HG03521 (cell line): Measurements from ENCODE around the gene MPC1.
"Not testable (repeated sequence)": the region's sequence is repeated elsewhere in the genome, so short reads cannot be mapped to it uniquely, and the experiment has no call there.

Experiments used
- ATAC-seq: cut with Tn5 transposase; IDR thresholded peaks from one replicate; pipeline ENCODE4 v1.9.1; 2021; ENCODE audit warnings: mild to moderate bottlenecking, moderate library complexity; ENCODE audit not compliant: unreplicated experiment

The MPC1 gene

DNA sequence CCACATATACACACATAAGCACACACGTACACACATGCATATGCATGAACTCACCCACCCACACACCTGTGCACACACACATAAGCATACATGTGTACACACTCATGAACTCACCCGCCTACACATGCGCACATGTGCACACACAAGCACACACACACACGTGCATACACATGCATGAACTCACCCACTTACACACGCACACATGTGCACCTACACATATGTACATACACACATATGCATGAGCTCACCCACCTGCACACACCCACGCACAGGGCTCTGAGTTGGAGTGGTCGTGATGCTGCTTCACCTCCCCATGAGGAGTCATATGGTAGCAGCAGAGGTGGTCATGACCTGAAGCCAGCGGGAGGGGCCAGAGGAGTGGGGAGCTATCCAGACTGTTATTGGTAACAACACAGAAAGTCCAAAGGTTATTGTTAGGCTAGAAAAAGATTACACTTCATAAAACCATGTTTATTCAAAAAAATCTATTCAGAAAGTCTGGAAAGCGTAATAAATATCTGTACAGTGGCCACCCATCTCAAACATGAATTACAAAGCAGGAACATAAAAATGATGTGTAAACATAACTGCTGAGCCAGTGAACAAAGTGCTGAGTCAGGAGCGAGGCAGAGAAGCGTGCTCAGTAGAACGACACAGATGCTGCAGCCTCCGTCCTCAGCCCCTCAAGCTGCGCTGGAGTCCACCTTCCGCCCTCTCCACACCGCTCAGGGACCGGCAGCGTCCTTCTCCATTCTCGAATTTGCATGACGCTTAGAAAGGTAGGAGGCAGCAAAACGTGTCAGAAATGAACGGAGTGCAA, 26.4 kb upstream of the MPC1 start:
- no peak for ATAC-seq

GRCh38 chr6:166406197-166406596, 23.5 kb upstream of the MPC1 start:
- ATAC-seq: no peak

GRCh38 chr6:166405386-166405785, 22.6 kb upstream of the MPC1 start:
- ATAC-seq: no peak

GRCh38 chr6:166402582-166403277, 20.0 kb upstream of the MPC1 start:
- no peak for ATAC-seq

- peak; percentile 72 for ATAC-seq
Observed at GRCh38 chr6:166400649-166401250, 18.0 kb upstream of the MPC1 start.

GRCh38 chr6:166400181-166400580, 17.4 kb upstream of the MPC1 start:
- no peak for ATAC-seq

DNA sequence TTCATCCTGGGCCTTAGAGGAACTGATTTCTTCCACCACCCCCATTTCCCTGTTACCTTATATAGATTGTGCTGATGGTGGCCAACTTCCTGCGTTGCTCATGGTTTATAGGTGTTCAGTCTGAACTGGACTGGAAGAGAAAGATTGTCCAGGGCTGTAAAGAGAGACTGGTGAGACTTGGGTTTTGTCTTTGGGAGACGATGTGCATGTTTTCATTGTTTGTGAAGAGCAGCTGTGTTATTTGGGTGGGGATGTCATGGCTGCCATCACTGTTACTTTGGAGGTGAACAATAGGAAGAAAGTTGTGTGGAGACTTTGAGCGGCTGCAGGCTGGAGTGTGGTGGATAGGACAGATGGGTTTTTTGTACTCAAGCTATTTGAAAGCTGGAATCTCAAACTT, 15.6 kb upstream of the MPC1 start:
- ATAC-seq: no peak

- ATAC-seq: no peak
Observed at GRCh38 chr6:166397849-166398248, 15.1 kb upstream of the MPC1 start.

DNA sequence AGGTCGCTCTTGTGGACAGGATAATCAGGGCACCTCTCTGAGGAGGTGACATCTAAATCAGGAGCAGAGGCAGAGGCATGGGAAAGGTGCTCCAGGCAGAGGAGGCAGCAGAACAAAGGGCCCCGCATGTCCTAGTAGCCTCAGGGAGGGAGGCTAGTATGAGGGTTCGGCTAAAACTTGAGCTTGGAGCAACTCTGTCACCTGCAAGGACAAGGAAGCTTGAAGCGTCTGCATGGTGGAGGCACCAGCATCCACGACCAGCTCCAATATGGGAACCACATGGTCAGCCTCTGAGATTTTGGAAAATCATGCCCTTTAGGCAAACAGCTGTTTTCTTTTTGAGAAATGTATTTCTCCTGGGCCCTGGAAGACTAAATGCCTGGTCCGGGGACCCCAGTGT, 13.0 kb upstream of the MPC1 start:
- ATAC-seq: no peak

DNA sequence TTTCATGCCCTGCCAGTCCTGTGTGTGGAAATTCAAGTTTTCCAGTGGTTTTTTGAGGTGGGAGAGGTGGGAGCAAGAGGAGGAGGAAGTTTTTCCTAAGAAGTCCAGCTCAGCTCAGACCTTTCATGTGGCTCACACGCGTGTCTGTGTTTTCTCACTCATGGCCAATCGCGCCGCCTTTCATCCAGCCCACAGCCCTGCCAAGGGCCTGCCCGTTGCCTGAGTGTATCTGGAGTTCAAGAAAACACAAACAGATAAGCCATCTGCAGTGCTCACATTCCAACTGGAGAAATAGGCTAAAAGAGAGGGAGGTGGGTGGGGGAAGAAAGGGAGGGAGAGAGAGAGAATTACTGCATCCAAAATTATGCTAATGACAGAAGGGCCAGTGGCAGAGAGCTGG, 12.6 kb upstream of the MPC1 start:
- no peak for ATAC-seq

- ATAC-seq: no peak
Observed at GRCh38 chr6:166394036-166394892, 11.5 kb upstream of the MPC1 start.

DNA sequence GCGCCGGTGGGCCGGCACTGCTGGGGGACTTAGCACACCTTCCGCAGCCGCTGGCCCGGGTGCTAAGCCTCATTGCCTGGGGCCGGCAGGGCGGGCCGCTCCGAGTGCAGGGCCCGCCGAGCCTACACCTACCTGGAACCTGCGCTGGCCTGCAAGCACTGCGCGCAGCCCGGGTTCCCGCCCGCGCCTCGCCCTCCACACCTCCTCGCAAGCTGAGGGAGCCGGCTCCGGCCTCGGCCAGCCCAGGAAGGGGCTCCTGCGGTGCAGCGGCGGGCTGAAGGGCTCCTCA, 10.7 kb upstream of the MPC1 start:
- no peak for ATAC-seq

DNA sequence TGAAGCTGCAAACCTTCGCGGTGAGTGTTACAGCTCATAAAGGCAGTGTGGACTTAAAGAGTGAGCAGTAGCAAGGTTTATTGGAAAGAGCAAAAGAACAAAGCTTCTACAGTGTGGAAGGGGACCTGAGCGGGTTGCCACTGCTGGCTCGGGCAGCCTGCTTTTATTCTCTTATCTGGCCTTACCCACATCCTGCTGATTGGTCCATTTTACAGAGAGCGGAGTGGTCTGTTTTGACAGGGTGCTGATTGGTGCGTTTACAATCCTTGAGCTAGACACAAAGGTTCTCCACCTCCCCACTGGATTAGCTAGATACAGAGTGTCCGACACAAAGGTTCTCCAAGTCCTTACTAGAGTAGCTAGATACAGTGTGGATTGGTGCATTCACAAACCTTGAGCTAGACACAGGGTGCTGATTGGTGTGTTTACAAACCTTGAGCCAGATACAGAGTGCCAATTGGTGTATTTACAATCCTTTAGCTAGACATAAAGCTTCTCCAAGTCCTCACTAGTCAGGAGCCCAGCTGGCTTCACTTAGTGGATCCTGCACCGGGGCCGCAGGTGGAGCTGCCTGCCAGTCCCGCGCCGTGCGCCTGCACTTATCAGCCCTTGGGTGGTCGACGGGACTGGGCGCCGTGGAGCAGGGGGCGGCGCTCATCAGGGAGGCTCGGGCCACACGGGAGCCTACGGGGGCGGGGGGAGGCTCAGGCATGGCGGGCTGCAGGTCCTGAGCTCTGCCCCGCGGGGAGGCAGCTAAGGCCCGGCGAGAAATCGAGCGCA, 10.2 kb upstream of the MPC1 start:
- ATAC-seq: not testable (repeated sequence)

DNA sequence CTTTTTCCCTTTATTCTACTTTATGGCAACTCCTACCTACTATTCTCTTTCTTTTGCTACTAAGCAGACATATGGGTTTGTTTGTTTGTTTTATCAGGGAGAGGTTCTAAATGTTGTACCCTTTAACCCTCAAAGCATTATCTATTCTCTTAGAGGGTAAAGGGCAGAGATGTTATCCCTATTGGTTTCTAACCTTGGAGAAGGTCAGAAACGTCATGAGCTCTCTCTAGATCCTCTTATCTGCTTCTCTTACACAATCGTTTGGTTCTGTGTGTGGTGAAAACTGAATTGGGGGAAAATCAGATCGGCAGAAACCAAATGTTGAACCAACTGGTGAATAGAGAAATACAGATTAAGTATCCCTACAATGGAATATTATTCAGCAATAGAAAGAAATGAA, 6.4 kb upstream of the MPC1 start:
- no peak for ATAC-seq

DNA sequence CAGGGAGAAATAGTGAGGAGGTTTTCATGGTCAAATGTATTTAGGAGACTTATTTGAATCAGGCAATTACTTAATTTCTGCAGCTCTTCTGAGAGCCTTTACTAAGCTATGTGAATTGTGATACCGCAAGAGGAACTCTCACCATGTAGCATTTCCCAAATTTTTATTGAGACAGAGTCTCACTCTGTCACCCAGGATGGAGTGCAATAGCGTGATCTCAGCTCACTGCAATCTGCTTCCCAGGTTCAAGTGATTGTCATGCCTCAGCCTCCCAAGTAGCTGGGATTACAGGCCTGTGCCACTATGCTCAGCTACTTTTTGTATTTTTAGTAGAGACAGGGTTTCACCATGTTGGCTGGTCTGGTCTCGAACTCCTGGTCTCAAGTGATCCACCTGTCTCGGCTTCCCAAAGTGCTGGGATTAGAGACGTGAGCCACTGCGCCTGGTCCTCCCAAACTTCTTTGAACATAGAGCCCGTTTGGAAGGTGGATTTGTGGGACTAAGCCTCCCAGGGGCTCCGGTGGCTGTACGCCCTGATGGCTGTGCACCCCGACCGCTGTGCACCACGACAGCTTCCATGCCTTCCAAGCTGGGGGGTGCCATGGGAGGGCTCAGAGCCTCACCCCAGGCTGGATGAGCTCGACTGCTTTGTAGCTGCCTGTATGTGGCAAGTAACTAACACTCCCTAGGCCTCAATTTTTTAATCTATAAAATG, 5.7 kb upstream of the MPC1 start:
- no peak for ATAC-seq

DNA sequence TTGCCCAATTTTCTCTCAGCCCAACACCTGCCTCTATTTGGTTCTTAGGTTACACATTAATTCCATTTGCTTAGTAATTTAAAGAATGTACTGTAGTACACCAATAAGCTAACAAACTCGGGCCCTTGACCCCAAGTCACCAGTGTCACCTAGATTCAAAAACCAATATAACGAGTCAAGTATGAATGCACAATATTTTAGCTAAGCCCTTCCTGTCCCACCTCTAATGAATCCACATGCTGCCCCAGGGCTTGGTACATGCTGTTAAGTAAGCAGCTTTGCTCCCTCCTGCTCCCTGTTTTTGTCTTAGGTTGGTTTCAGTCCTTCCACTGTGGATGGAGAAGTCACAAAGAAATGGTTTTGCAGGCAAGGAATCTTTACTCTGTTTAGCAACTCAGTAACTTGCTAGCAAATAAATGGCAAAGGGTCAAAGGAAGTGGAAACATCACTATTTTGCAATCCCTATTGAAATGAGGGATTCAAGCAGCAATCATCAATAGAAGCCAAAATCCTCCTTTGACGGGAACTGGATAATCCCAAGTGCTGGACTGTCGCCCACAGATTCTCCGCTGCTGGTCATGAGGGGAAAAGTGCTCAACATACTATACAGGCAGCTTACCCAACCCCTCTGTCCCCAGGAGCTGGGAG, 5.0 kb upstream of the MPC1 start:
- ATAC-seq: no peak

- not testable (repeated sequence) for ATAC-seq
Observed at GRCh38 chr6:166387098-166387497, 4.4 kb upstream of the MPC1 start.

DNA sequence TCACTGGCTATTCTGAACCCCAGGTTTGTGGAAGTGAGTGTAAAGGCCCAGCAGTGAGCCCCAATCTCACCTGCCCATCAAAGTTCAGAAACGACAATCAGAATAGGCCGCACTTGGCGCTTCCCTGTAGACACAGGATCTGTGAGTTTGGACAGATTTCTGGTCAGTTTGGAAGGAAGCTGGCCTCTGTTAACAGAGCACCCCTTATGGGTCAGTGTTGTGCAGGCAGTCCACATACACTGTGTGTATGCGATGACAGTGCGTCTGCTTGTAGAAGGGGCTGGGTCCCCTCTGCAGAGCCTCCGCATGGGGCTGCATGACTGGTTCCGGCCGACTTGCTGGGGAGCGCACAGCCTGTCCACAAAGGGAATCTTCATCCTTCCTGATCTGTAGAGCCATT, 3.4 kb upstream of the MPC1 start:
- no peak for ATAC-seq

DNA sequence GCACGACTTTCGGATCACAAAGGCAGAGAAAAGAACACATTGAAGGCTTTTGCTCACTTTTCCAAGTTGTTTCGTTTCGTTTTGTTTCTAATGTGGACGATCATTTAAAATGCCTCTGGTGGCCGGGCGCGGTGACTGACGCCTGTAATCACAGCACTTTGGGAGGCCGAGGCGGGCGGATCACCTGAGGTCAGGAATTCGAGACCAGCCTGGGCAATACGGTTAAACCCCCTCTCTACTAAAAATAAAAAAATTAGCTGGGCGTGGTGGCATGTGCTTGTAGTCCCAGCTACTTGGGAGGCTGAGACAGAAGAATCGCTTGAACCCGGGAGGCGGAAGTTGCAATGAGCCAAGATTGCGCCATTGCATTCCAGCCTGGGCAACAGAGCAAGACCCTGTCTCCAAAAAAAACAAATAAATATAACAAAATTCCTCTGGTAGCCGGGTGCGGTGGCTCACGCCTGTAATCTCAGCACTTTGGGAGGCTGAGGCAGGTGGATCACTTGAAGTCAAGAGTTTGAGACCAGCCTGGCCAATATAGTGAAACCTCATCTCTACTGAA, 1.1 kb upstream of the MPC1 start:
- ATAC-seq: not testable (repeated sequence)
